GM12891 (cell line): ENCODE results near the gene FHIT.

ENCODE experiments used
- POLR2A ChIP-seq: IDR thresholded peaks from 2 replicates; pipeline ENCODE4 v1.6.1; 2011; ENCODE audit warnings: low read depth, low read length, control low read depth
- TAF1 ChIP-seq: IDR thresholded peaks from 2 replicates; pipeline ENCODE4 v1.6.1; 2011; ENCODE audit warnings: low read depth, low read length, control low read depth

- TF ChIP-seq TAF1 = no peak
- no peak for TF ChIP-seq POLR2A
Measured at GRCh38 chr3:60998858-60999257, 252.4 kb downstream of the FHIT start.
